DND-41 (cell line): ENCODE data around the gene ALDOC.

Source experiments
- ATAC-seq: fragments of 200-7000 bp; cut with Tn5 transposase; 3 replicates; pipeline ENCODE4 v1.9.1; 2021; ENCODE audit warnings: low read depth; ENCODE audit not compliant: insufficient read depth
- DNase-seq: peaks from one replicate; pipeline ENCODE4 v3.0.0-alpha.2; 2020
- H2AFZ ChIP-seq: 2 replicates; pipeline ENCODE4 v1.6.0; 2012; ENCODE audit warnings: low read depth, low read length
- H3K27ac ChIP-seq: 2 replicates; pipeline ENCODE4 v1.5.1; 2012; ENCODE audit warnings: low read length, inconsistent platforms
- H3K27me3 ChIP-seq: fragments of 200-600 bp; sonication (generic); 2 replicates; pipeline ENCODE4 v1.6.0; 2012; ENCODE audit warnings: low read length, mild to moderate bottlenecking, inconsistent platforms; ENCODE audit not compliant: insufficient read depth, poor library complexity
- H3K36me3 ChIP-seq: 2 replicates; pipeline ENCODE4 v1.5.1; 2012; ENCODE audit warnings: low read length, inconsistent platforms; ENCODE audit not compliant: insufficient read depth
- H3K4me1 ChIP-seq: 2 replicates; pipeline ENCODE4 v1.5.1; 2012; ENCODE audit warnings: mild to moderate bottlenecking, low read length; ENCODE audit not compliant: insufficient read depth
- H3K4me2 ChIP-seq: 2 replicates; pipeline ENCODE4 v1.6.0; 2012; ENCODE audit warnings: mild to moderate bottlenecking, moderate library complexity, low read length, inconsistent platforms; ENCODE audit not compliant: insufficient read depth
- H3K4me3 ChIP-seq, 2 experiments: fragments of 200-600 bp in 1 of 2; shearing (Covaris generic) in 1 of 2; 2 replicates each; pipeline ENCODE4 v1.5.1; 2012 to 2016; ENCODE audit warnings: inconsistent platforms in 2 of 2, low read length in 2 of 2, mild to moderate bottlenecking in 2 of 2, low read depth in 1 of 2, moderate library complexity in 1 of 2
- H3K79me2 ChIP-seq: 2 replicates; pipeline ENCODE4 v1.6.0; 2012; ENCODE audit warnings: low read length, inconsistent platforms; ENCODE audit not compliant: insufficient read depth
- H3K9ac ChIP-seq: 2 replicates; pipeline ENCODE4 v1.6.0; 2012; ENCODE audit warnings: low read depth, mild to moderate bottlenecking, inconsistent platforms, low read length, moderate library complexity
- H3K9me3 ChIP-seq: 2 replicates; pipeline ENCODE4 v1.5.1; 2012; ENCODE audit warnings: low read length, moderate library complexity, mild to moderate bottlenecking, inconsistent platforms; ENCODE audit not compliant: insufficient read depth, severe bottlenecking
- H4K20me1 ChIP-seq: 2 replicates; pipeline ENCODE4 v1.6.0; 2012; ENCODE audit warnings: low read length; ENCODE audit not compliant: insufficient read depth
- CTCF ChIP-seq: IDR thresholded peaks from 2 replicates; pipeline ENCODE4 v1.5.1; 2012; ENCODE audit warnings: borderline replicate concordance, low read length, moderate library complexity, mild to moderate bottlenecking; ENCODE audit not compliant: poor library complexity, severe bottlenecking; ENCODE audit errors: extremely low read depth
- EZH2 ChIP-seq: IDR thresholded peaks from 3 replicates; pipeline ENCODE4 v1.6.1; 2012; ENCODE audit warnings: borderline replicate concordance, low read depth, mild to moderate bottlenecking, moderate library complexity, low read length, inconsistent platforms; ENCODE audit not compliant: severe bottlenecking

The ALDOC gene

GRCh38 chr17:28580959-28581358, 4.3 kb upstream of the ALDOC start:
- no peak overlapping the region for H2AFZ ChIP-seq
- peaks cover 90% of the 10 kb centered on the region for H3K36me3 ChIP-seq
- no peaks in the 10 kb centered on the region for H3K79me2 ChIP-seq

GRCh38 chr17:28579526-28579925, 2.8 kb upstream of the ALDOC start:
- DNase-seq (no peak), ATAC-seq (no peak)
- no peak overlapping the region for H3K9ac ChIP-seq
- no peak overlapping the region for H3K4me2 ChIP-seq
- no peaks in the 10 kb centered on the region for H3K79me2 ChIP-seq
- no peak overlapping the region for H3K4me3 ChIP-seq
- TF ChIP-seq CTCF = no peak
- no peak for TF ChIP-seq EZH2
- H4K20me1 ChIP-seq = no peaks in the 10 kb centered on the region
- no peaks in the 10 kb centered on the region for H3K4me1 ChIP-seq
- H3K36me3 ChIP-seq = peaks cover 77% of the 10 kb centered on the region
- H3K9me3 ChIP-seq = no peaks in the 10 kb centered on the region
- no peak overlapping the region for H2AFZ ChIP-seq
- H3K27me3 ChIP-seq = no peaks in the 10 kb centered on the region
- H3K27ac ChIP-seq = no peak overlapping the region

More at GRCh38 chr17:28580959-28581358, 4.3 kb upstream of the ALDOC start:
- no peak overlapping the region for H3K27ac ChIP-seq
- no peaks in the 10 kb centered on the region for H3K4me1 ChIP-seq
- TF ChIP-seq CTCF (no peak), EZH2 (no peak)
- no peak for DNase-seq
- H4K20me1 ChIP-seq = peaks cover under 1% of the 10 kb centered on the region; the same call in 1 of the 2 replicates
- H3K9me3 ChIP-seq = no peaks in the 10 kb centered on the region
- H3K4me2 ChIP-seq = no peak overlapping the region
- ATAC-seq = no peak
- no peak overlapping the region for H3K9ac ChIP-seq
- H3K27me3 ChIP-seq = no peaks in the 10 kb centered on the region
- no peak overlapping the region for H3K4me3 ChIP-seq

GRCh38 chr17:28578246-28579195, 1.8 kb upstream of the ALDOC start:
- no peak overlapping the region for H3K4me2 ChIP-seq
- H3K4me3 ChIP-seq = no peak overlapping the region
- H3K4me1 ChIP-seq = no peaks in the 10 kb centered on the region
- ATAC-seq (no peak), DNase-seq (no peak)
- no peaks in the 10 kb centered on the region for H3K27me3 ChIP-seq
- H2AFZ ChIP-seq = no peak overlapping the region
- no peaks in the 10 kb centered on the region for H3K79me2 ChIP-seq
- H3K9me3 ChIP-seq = no peaks in the 10 kb centered on the region
- no peak overlapping the region for H3K9ac ChIP-seq
- TF ChIP-seq EZH2 (no peak), CTCF (no peak)
- peaks cover 75% of the 10 kb centered on the region for H3K36me3 ChIP-seq
- no peak overlapping the region for H3K27ac ChIP-seq
- no peaks in the 10 kb centered on the region for H4K20me1 ChIP-seq
